Esophagus squamous epithelium (tissue), 5 donors: Measurements from ENCODE around the gene MYO15A. TPM values are rescaled to one million over a fixed set of nuclear protein-coding genes. Genes with fewer than 3 reads are reported as not detected.

ENCODE experiments used
- DNase-seq: peaks from one replicate; lab custom pipeline; 2025; lab: John Stamatoyannopoulos, UW
- H3K27ac ChIP-seq, 4 donors: fragments of 200-600 bp; sonication (generic); one replicate each; pipeline ENCODE4 v1.5.1; 2016 to 2019; ENCODE audit warnings: mild to moderate bottlenecking in 1 of 4
- H3K27me3 ChIP-seq, 4 donors: fragments of 200-600 bp; sonication (generic); 1 replicate in 3 of 4; 2 replicates in 1 of 4; pipeline versions ENCODE4 v1.5.1 to v1.6.0; 2017 to 2021; ENCODE audit warnings: antibody characterized with exemption in 1 of 4
- H3K36me3 ChIP-seq, 3 donors: fragments of 200-600 bp; sonication (generic); one replicate each; pipeline ENCODE4 v1.5.1; 2016 to 2019
- H3K4me1 ChIP-seq, 3 donors: fragments of 200-600 bp; sonication (generic); one replicate each; pipeline ENCODE4 v1.5.1; 2017 to 2019
- H3K4me3 ChIP-seq, 4 donors: fragments of 200-600 bp; sonication (generic); 1 replicate in 3 of 4; 2 replicates in 1 of 4; pipeline ENCODE4 v1.5.1; 2016 to 2019; ENCODE audit warnings: mild to moderate bottlenecking in 2 of 4, moderate library complexity in 1 of 4
- H3K9me3 ChIP-seq, 3 donors: fragments of 200-600 bp; sonication (generic); one replicate each; pipeline ENCODE4 v1.5.1; 2016 to 2019
- POLR2A ChIP-seq, 4 donors: fragments of 450-650 bp; IDR thresholded peaks; one replicate each; pipeline ENCODE4 v1.6.1; 2017; ENCODE audit warnings: antibody characterized with exemption in 4 of 4, mild to moderate bottlenecking in 4 of 4, moderate library complexity in 3 of 4
- WGBS, 2 donors: methylation state at CpG; one replicate each; pipeline ENCODE4 v1.1.5; 2018; 5-methylcytosine and 5-hydroxymethylcytosine counted together
- intact Hi-C: fragments of 100-400 bp; cut with DNase I; formaldehyde crosslinking; loops from one replicate; pipeline ENCODE4 v1.15.0; 2022
- total RNA-seq, 4 donors: library from RNA; depleted of rRNA; stranded (reverse); fragments of >200 nt; gene quantifications; one replicate each; pipeline ENCODE4 v1.1.0, GENCODE V29; 2016
- TF ChIP-seq, protein P1 (sequence below), 6 experiments: fragments of 450-650 bp in 4 of 6; fragments of 200-600 bp in 2 of 6; sonication (generic) in 2 of 6; IDR thresholded peaks; one replicate each; pipeline ENCODE4 v1.5.1; 2016 to 2019; ENCODE audit warnings: antibody characterized with exemption in 6 of 6, mild to moderate bottlenecking in 4 of 6, moderate library complexity in 4 of 6
- donor health status: DM: yes; HTN: yes; CAD: no.

The MYO15A gene
- total RNA-seq, 4 donors from 2014 or later: 0.18 to 1.7 (median 0.30) TPM; not detected in 1

DNA sequence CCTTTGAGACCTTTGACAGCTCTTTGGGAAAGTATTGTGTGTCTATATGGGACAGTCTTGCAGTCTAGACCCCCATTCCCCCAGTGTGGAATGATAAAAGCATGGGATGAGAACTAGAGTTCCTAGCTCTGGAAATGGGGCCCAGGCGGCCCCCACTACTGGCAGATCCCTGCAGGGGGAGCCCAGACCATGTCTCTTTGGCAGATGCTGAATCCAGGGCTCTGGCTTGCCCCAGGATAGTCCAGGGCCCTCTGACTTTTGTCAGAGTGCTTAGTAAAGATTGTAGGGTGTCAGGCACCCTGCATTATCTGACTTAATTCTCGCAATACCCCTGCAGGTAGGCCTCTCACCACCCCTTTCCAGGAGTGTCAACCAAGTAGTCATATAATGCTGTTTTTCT is 83.4 kb downstream of the MYO15A start:
- Histone ChIP-seq H3K36me3 (peaks cover 7 to 70% (median 14%) of the 10 kb centered on the region in 3 donors), H3K9me3 (no peaks in the 10 kb centered on the region), H3K27ac (no peak overlapping the region), H3K27me3 (no peaks in the 10 kb centered on the region), H3K4me1 (peaks cover 31 to 75% (median 45%) of the 10 kb centered on the region in 3 donors), H3K4me3 (no peak overlapping the region)
- TF ChIP-seq POLR2A (IDR thresholded peaks at IDR 0.05): no peak
- TF ChIP-seq, protein P1, sequence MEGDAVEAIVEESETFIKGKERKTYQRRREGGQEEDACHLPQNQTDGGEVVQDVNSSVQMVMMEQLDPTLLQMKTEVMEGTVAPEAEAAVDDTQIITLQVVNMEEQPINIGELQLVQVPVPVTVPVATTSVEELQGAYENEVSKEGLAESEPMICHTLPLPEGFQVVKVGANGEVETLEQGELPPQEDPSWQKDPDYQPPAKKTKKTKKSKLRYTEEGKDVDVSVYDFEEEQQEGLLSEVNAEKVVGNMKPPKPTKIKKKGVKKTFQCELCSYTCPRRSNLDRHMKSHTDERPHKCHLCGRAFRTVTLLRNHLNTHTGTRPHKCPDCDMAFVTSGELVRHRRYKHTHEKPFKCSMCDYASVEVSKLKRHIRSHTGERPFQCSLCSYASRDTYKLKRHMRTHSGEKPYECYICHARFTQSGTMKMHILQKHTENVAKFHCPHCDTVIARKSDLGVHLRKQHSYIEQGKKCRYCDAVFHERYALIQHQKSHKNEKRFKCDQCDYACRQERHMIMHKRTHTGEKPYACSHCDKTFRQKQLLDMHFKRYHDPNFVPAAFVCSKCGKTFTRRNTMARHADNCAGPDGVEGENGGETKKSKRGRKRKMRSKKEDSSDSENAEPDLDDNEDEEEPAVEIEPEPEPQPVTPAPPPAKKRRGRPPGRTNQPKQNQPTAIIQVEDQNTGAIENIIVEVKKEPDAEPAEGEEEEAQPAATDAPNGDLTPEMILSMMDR (IDR thresholded peaks at IDR 0.05): no peak
- 65 to 88% methylated on average over 2 of the region's 2 CpGs for WGBS, 2 donors
- DNase-seq: no peak
- intact Hi-C loops: no loop called here

DNA sequence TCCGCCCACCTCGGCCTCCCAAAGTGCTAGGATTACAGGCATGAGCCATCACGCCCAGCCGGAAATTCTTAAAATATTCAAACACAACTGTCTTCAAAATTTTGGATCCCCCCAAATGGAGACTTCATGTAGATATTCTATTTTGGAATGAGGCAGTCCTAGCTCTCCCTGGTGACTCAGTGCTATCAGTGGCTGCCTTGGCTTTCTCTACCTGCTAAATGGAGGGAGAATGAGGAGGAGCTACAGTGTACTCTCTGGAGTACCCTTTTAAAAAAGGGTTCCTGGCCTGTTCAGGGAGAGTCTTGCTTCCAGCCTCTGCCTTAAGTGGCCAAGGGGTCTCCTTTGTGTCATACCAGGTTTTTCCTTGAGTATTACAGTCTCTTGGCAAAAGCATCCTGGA is 85.8 kb downstream of the MYO15A start:
- H3K9me3 ChIP-seq: no peaks in the 10 kb centered on the region
- DNase-seq: no peak
- intact Hi-C loops: no loop called here
- H3K36me3 ChIP-seq: peaks cover 12 to 89% (median 13%) of the 10 kb centered on the region in 3 donors
- peaks cover 11 to 75% (median 33%) of the 10 kb centered on the region in 3 donors for H3K4me1 ChIP-seq
- H3K4me3 ChIP-seq: no peak overlapping the region
- no peak for TF ChIP-seq POLR2A (IDR thresholded peaks at IDR 0.05)
- TF ChIP-seq, protein P1 (IDR thresholded peaks at IDR 0.05): no peak
- H3K27me3 ChIP-seq: no peaks in the 10 kb centered on the region
- WGBS, 2 donors: 71 to 76% methylated on average over 4 of the region's 4 CpGs
- H3K27ac ChIP-seq: no peak overlapping the region

DNA sequence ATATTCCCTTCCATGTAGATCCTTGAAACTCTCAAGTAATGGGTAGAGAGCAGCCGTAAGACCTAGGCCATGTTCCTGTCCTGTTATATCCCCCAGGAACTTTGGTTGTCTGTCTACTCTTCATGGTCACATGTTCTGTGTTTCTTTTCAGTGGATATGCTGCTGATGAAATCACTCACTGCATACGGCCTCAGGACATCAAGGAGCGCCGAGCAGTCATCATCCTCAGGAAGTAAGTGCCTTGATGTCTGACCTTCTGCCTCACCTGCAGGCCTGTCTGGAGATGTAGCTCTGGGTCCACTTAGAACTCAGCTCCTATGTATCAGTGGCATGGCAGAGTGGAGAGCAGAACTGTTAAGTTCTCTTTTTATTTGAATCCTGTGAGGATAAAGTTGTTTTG is 86.2 kb downstream of the MYO15A start:
- H3K4me3 ChIP-seq: no peak overlapping the region
- no peak overlapping the region for H3K27ac ChIP-seq
- H3K27me3 ChIP-seq: no peaks in the 10 kb centered on the region
- peaks cover 11 to 89% (median 13%) of the 10 kb centered on the region in 3 donors for H3K36me3 ChIP-seq
- peaks cover 10 to 75% (median 30%) of the 10 kb centered on the region in 3 donors for H3K4me1 ChIP-seq
- no peak for DNase-seq
- H3K9me3 ChIP-seq: no peaks in the 10 kb centered on the region
- TF ChIP-seq POLR2A (IDR thresholded peaks at IDR 0.05): no peak
- TF ChIP-seq, protein P1 (IDR thresholded peaks at IDR 0.05): no peak
- 54 to 59% methylated on average over 4 of the region's 4 CpGs for WGBS, 2 donors
- intact Hi-C loops: no loop called here

DNA sequence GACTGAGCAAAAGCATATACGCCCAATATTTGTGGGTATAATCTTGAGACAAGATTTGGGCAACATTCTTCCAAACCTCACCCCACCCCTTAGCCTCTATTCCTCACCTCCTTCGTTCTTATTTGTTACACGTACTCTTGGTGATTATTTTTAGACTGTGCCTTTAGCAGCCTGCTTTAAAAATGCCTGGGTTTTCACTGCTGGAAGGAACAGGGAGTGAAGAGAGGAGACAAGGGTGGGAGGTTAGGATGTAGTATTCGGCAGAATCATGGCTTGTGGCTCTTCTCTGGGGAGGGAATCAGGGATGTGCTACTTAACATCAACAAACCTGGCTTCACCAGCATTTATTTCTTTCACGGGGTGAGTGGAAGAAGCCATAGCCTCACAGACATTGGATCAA is 86.7 kb downstream of the MYO15A start:
- no peaks in the 10 kb centered on the region for H3K27me3 ChIP-seq
- no peak for DNase-seq
- no peak overlapping the region for H3K27ac ChIP-seq
- intact Hi-C loops: no loop called here
- WGBS, 2 donors: 74 to 83% methylated on average over 5 of the region's 5 CpGs
- TF ChIP-seq POLR2A (IDR thresholded peaks at IDR 0.05): no peak
- TF ChIP-seq, protein P1 (IDR thresholded peaks at IDR 0.05): no peak
- no peaks in the 10 kb centered on the region for H3K9me3 ChIP-seq
- H3K4me1 ChIP-seq: peaks cover 10 to 75% (median 25%) of the 10 kb centered on the region in 3 donors
- H3K4me3 ChIP-seq: no peak overlapping the region
- peaks cover 11 to 89% (median 15%) of the 10 kb centered on the region in 3 donors for H3K36me3 ChIP-seq

DNA sequence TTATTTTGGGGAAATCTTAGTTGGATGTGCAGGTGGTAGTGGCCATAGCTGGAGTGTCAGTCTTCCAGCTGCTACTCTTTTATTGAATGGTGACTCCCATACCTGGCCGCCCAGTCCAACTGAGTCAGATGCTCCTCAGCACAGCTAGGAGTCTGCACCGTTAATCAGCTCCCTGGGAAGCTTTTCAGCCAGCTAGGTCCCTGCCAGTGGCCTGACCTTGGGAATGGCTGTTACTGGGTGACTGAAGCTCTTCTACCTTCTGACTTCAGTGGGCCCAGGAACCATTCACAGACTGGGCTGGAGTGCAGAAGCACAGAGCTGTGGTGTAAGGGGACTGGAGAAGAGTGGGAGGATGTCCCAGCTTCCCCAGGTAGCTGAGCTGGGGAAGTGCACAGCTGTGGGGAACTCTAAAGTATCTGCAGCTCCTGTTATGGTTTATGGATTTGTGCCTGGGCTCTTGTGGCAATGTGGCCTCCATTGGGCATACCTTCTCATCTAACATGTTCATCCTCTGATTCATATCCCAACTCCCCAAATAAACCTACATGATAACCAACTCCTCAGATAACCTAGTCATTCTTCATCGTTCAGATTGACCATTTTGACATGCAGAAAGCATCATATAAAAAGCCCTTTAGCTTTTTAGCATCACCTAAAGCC is 89.1 kb downstream of the MYO15A start:
- TF ChIP-seq, protein P1 (IDR thresholded peaks at IDR 0.05): no peak
- no peak for TF ChIP-seq POLR2A (IDR thresholded peaks at IDR 0.05)
- 88 to 92% methylated on average over 2 to 3 of the region's 3 CpGs for WGBS, 2 donors
- H3K27ac ChIP-seq: no peak overlapping the region
- H3K4me1 ChIP-seq: peaks cover 0 to 73% (median 11%) of the 10 kb centered on the region in 3 donors
- no peaks in the 10 kb centered on the region for H3K27me3 ChIP-seq
- intact Hi-C loops: no loop called here
- no peak overlapping the region for H3K4me3 ChIP-seq
- DNase-seq: no peak
- H3K9me3 ChIP-seq: no peaks in the 10 kb centered on the region
- H3K36me3 ChIP-seq: peaks cover 11 to 96% (median 21%) of the 10 kb centered on the region in 3 donors
